ENCODE data around the gene IGSF1.

The IGSF1 gene

GRCh38 chrX:131288738-131289511, at the start of gene IGSF1:
TSS of gene IGSF1 (minus strand) at chrX:131289306. CDS start at chrX:131286674, 2,632 bp downstream.
- no peak for DNase-seq

GRCh38 chrX:131332331-131332730, 43.2 kb upstream of the IGSF1 start:
- DNase-seq, result no peak

- no peak for DNase-seq
These were observed 42.0 kb upstream of the IGSF1 start for GRCh38 chrX:131331152-131331551.

- no peak for DNase-seq
These were observed 41.6 kb upstream of the IGSF1 start for GRCh38 chrX:131330735-131331134.

GRCh38 chrX:131322651-131323050, 33.5 kb upstream of the IGSF1 start:
- no peak for DNase-seq

- DNase-seq, result no peak
These were observed 28.2 kb upstream of the IGSF1 start for GRCh38 chrX:131317326-131317725.

- no peak for DNase-seq
These were observed 27.2 kb upstream of the IGSF1 start for GRCh38 chrX:131316260-131316659.

GRCh38 chrX:131308980-131309379, 19.9 kb upstream of the IGSF1 start:
- DNase-seq, result no peak

- DNase-seq, result no peak
These were observed 17.5 kb upstream of the IGSF1 start for GRCh38 chrX:131306601-131307000.

GRCh38 chrX:131305926-131306325, 16.8 kb upstream of the IGSF1 start:
- no peak for DNase-seq

GRCh38 chrX:131302701-131303100, 13.6 kb upstream of the IGSF1 start:
- no peak for DNase-seq

GRCh38 chrX:131301155-131301554, 12.0 kb upstream of the IGSF1 start:
- no peak for DNase-seq

GRCh38 chrX:131298846-131299245, 9.7 kb upstream of the IGSF1 start:
- no peak for DNase-seq

GRCh38 chrX:131298036-131298435, 8.9 kb upstream of the IGSF1 start:
- no peak for DNase-seq

GRCh38 chrX:131289527-131289926, 421 bp upstream of the IGSF1 start:
- no peak for DNase-seq

- no peak for DNase-seq
These were observed 918 bp downstream of the IGSF1 start for GRCh38 chrX:131288188-131288587.

- DNase-seq, result no peak
These were observed 1.4 kb downstream of the IGSF1 start for GRCh38 chrX:131287560-131288179.

GRCh38 chrX:131279617-131280016, 9.5 kb downstream of the IGSF1 start:
- DNase-seq, result no peak

GRCh38 chrX:131279197-131279596, 9.9 kb downstream of the IGSF1 start:
- DNase-seq, result no peak

GRCh38 chrX:131277543-131278136, 11.5 kb downstream of the IGSF1 start:
- DNase-seq, result no peak

GRCh38 chrX:131273011-131273410, 16.1 kb downstream of the IGSF1 start:
- DNase-seq, result no peak

- DNase-seq, result no peak
These were observed 17.3 kb downstream of the IGSF1 start for GRCh38 chrX:131271826-131272225.

GRCh38 chrX:131271274-131271673, 17.8 kb downstream of the IGSF1 start:
- no peak for DNase-seq

GRCh38 chrX:131270080-131270479, 19.0 kb downstream of the IGSF1 start:
- no peak for DNase-seq
